Endothelial cell (in vitro differentiated cells): Measurements from ENCODE around the gene B4GALT2. TPM values are rescaled to one million over a fixed set of nuclear protein-coding genes. Genes with fewer than 3 reads are reported as not detected.

ENCODE experiments used
- DNase-seq: peaks from one replicate; pipeline ENCODE4 v3.0.0; 2021; ENCODE audit warnings: low spot score
- H3K27ac Mint-ChIP-seq: one replicate; pipeline ENCODE4 v1.8.0; 2021; ENCODE audit warnings: mixed read lengths, inconsistent platforms; ENCODE audit not compliant: unreplicated experiment
- H3K27me3 Mint-ChIP-seq: one replicate; pipeline ENCODE4 v1.8.0; 2021; ENCODE audit warnings: mild to moderate bottlenecking, moderate library complexity, mixed read lengths, inconsistent platforms; ENCODE audit not compliant: unreplicated experiment
- H3K36me3 Mint-ChIP-seq: one replicate; pipeline ENCODE4 v1.8.0; 2021; ENCODE audit warnings: mild to moderate bottlenecking, low read depth, mixed read lengths, inconsistent platforms; ENCODE audit not compliant: unreplicated experiment
- H3K4me1 Mint-ChIP-seq: one replicate; pipeline ENCODE4 v1.8.0; 2021; ENCODE audit warnings: mild to moderate bottlenecking, mixed read lengths, inconsistent platforms; ENCODE audit not compliant: unreplicated experiment
- H3K4me3 Mint-ChIP-seq: one replicate; pipeline ENCODE4 v1.8.0; 2021; ENCODE audit warnings: mild to moderate bottlenecking, mixed read lengths, inconsistent platforms; ENCODE audit not compliant: unreplicated experiment
- H3K9me3 Mint-ChIP-seq: one replicate; pipeline ENCODE4 v1.8.0; 2021; ENCODE audit warnings: mixed read lengths, inconsistent platforms; ENCODE audit not compliant: unreplicated experiment
- CTCF ChIP-seq: fragments of 200-600 bp; sonication (generic); IDR thresholded peaks from one replicate; pipeline ENCODE4 v1.5.0; 2021; ENCODE audit warnings: antibody characterized with exemption; ENCODE audit not compliant: unreplicated experiment
- total RNA-seq: library from RNA; stranded (reverse); fragmentation: NEBNext Ultra II Directional; extraction: Animal tissue kit (Norgen Biotek cat#: 25700); gene quantifications from one replicate; pipeline ENCODE4 v1.2.1, GENCODE V29; 2021; ENCODE audit not compliant: unreplicated experiment

The B4GALT2 gene
- total RNA-seq, 1 donor from 2014 or later, result 35.4 TPM

- Mint-ChIP-seq H3K27me3 (peaks cover 29% of the 10 kb centered on the region), H3K4me3 (peak overlapping the region; percentile 94), H3K36me3 (peaks cover 27% of the 10 kb centered on the region), H3K27ac (no peak overlapping the region), H3K4me1 (peaks cover 39% of the 10 kb centered on the region), H3K9me3 (no peaks in the 10 kb centered on the region)
- no peak for TF ChIP-seq CTCF
- DNase-seq, result no peak
These were observed 3.0 kb upstream of the B4GALT2 start for GRCh38 chr1:43976045-43976444.

- peak overlapping the region; percentile 3 for H3K4me3 Mint-ChIP-seq
These were observed 2.1 kb upstream of the B4GALT2 start for GRCh38 chr1:43976890-43977289.

GRCh38 chr1:43977376-43978263 is 1.4 kb upstream of the B4GALT2 start:
- DNase-seq, result no peak
- Mint-ChIP-seq H3K4me3 (peak overlapping the region; percentile 63), H3K4me1 (peaks cover 41% of the 10 kb centered on the region), H3K27me3 (peaks cover 32% of the 10 kb centered on the region), H3K36me3 (peaks cover 30% of the 10 kb centered on the region), H3K9me3 (no peaks in the 10 kb centered on the region), H3K27ac (peak overlapping the region; percentile 27)
- TF ChIP-seq CTCF, result no peak

More at GRCh38 chr1:43976890-43977289, 2.1 kb upstream of the B4GALT2 start:
- peaks cover 27% of the 10 kb centered on the region for H3K36me3 Mint-ChIP-seq
- H3K9me3 Mint-ChIP-seq, result no peaks in the 10 kb centered on the region
- DNase-seq, result no peak
- peaks cover 30% of the 10 kb centered on the region for H3K27me3 Mint-ChIP-seq
- no peak overlapping the region for H3K27ac Mint-ChIP-seq
- no peak for TF ChIP-seq CTCF
- peaks cover 39% of the 10 kb centered on the region for H3K4me1 Mint-ChIP-seq

GRCh38 chr1:43978264-43978550 is 803 bp upstream of the B4GALT2 start:
- Mint-ChIP-seq H3K36me3 (peaks cover 33% of the 10 kb centered on the region), H3K9me3 (no peaks in the 10 kb centered on the region), H3K27ac (no peak overlapping the region), H3K27me3 (peaks cover 33% of the 10 kb centered on the region), H3K4me1 (peaks cover 43% of the 10 kb centered on the region), H3K4me3 (peak overlapping the region; percentile 93)
- no peak for TF ChIP-seq CTCF
- no peak for DNase-seq

- Mint-ChIP-seq H3K36me3 (peaks cover 33% of the 10 kb centered on the region), H3K9me3 (no peaks in the 10 kb centered on the region), H3K27ac (no peak overlapping the region), H3K4me1 (peaks cover 35% of the 10 kb centered on the region), H3K27me3 (peaks cover 33% of the 10 kb centered on the region), H3K4me3 (no peak overlapping the region)
- no peak for DNase-seq
- TF ChIP-seq CTCF, result no peak
These were observed 184 bp downstream of the B4GALT2 start for GRCh38 chr1:43979261-43979527.
